Sciatic nerve (tissue), 2 donors: Measurements from ENCODE around the gene SSX3. TPM values are rescaled to one million over a fixed set of nuclear protein-coding genes. Genes with fewer than 3 reads are reported as not detected.
"Not testable (repeated sequence)": the region's sequence is repeated elsewhere in the genome, so short reads cannot be mapped to it uniquely, and the experiment has no call there.

ENCODE experiments used
- ATAC-seq: fragments of 200-7000 bp; cut with Tn5 transposase; one replicate; pipeline ENCODE4 v1.9.1; 2020; ENCODE audit warnings: mild to moderate bottlenecking, moderate library complexity
- DNase-seq: peaks from one replicate; pipeline ENCODE4 v3.0.0-alpha.2; 2020; ENCODE audit warnings: low spot score
- intact Hi-C: fragments of 100-400 bp; cut with DNase I; formaldehyde crosslinking; loops from one replicate; pipeline ENCODE4 v1.14.2; 2022
- total RNA-seq: library from RNA; stranded (reverse); fragmentation: NEBNext Ultra II Directional; extraction: Animal tissue kit (Norgen Biotek cat#: 25700); gene quantifications from one replicate; pipeline ENCODE4 v1.2.1, GENCODE V29; 2021
- donor health status: DM: no; HTN: no; CAD: no.
- donor health status: DM: no; HTN: no; CAD: no.

Gene SSX3
- total RNA-seq, result not detected

- DNase-seq, intact Hi-C loops, ATAC-seq: not testable (repeated sequence)
Observed at GRCh38 chrX:48356315-48357094, at the start of gene SSX3. SSX3 (minus strand) TSS chrX:48356703; CDS start chrX:48355249, 1,454 bp downstream.

- DNase-seq, ATAC-seq, intact Hi-C loops: not testable (repeated sequence)
Observed at GRCh38 chrX:48397825-48398224, 41.3 kb upstream of the SSX3 start.

DNA sequence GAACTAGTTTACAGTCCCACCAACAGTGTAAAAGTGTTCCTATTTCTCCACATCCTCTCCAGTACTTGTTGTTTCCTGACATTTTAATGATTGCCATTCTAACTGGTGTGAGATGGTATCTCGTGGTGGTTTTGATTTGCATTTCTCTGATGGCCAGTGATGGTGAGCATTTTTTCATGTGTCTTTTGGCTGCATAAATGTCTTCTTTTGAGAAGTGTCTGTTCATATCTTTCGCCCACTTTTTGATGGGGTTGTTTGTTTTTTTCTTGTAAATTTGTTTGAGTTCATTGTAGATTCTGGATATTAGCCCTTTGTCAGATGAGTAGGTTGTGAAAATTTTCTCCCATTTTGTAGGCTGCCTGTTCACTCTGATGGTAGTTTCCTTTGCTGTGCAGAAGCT lies 40.4 kb upstream of the SSX3 start:
- intact Hi-C loops, DNase-seq, ATAC-seq: not testable (repeated sequence)

DNA sequence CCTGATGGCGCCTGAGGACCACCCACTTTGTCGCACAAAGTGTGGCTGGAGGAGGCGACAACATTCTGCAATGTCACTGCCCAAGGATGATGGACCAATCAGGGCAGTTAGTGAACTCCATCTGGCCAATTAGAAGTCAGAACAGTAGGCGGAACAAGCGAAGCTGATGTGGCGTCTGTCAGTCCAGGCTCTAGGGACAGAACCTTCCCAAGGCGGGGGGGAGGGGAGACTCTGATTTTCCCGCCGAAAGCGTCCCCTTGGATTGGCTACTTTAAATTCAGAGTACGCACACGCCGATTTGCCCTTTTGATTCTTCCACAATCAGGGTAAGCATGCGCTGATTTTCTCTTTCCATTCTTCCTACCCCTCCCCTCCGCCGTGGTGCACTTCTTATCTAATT lies 26.7 kb upstream of the SSX3 start, which contains the start of gene SSX4:
TSS of gene SSX4 (plus strand) at position 301 of the 400 bp plus-strand sequence. CDS start 515 bp downstream, outside the sequence.
- intact Hi-C loops, DNase-seq, ATAC-seq: not testable (repeated sequence)

GRCh38 chrX:48370408-48370807 lies 13.9 kb upstream of the SSX3 start:
- ATAC-seq, intact Hi-C loops, DNase-seq: not testable (repeated sequence)

GRCh38 chrX:48367717-48368408 lies 11.4 kb upstream of the SSX3 start:
- DNase-seq, ATAC-seq, intact Hi-C loops: not testable (repeated sequence)

GRCh38 chrX:48359281-48359680 lies 2.8 kb upstream of the SSX3 start:
- ATAC-seq, intact Hi-C loops, DNase-seq: not testable (repeated sequence)

DNA sequence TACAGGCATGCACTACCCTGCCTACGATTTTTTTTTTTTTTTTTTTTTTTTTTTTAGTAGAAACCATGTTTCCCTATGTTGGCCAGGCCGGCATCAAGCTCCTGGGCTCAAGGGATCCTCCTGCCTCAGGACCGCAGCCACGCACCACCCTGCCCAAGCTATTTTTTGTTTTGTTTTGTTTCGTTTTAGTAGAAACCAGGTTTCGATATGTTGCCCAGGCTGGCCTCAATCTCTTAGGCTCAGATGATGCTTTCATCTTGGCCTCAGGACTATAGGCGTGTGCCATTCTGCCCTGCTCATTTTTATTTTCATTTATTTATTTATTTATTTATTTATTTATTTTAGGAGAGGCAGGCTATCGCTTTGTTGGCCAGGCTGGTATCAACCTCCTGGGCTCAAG lies 1.2 kb upstream of the SSX3 start:
- ATAC-seq (no peak), DNase-seq (no peak)
- intact Hi-C loops, result no loop called here

DNA sequence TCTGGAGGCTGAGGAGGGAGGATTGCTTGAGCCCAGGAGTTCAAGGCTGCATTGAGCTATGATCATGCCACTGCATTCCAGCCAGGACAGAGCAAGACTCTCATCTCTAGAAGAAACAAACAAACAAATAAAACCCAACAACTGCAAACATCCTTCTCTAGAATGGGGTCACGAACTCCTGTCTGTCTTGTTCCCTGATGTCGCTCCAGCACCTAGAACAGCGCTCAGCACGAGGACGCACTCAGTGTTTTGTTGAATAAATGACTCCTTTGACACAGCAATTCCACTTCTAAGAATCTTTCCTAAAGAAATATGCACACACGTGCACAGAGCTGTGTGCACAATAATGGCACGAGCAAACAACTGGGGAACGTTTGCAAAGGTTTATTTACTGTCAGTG lies 10.4 kb downstream of the SSX3 start:
- ATAC-seq, DNase-seq, intact Hi-C loops: not testable (repeated sequence)

- intact Hi-C loops, ATAC-seq, DNase-seq: not testable (repeated sequence)
Observed at GRCh38 chrX:48313996-48314395, 42.5 kb downstream of the SSX3 start.

DNA sequence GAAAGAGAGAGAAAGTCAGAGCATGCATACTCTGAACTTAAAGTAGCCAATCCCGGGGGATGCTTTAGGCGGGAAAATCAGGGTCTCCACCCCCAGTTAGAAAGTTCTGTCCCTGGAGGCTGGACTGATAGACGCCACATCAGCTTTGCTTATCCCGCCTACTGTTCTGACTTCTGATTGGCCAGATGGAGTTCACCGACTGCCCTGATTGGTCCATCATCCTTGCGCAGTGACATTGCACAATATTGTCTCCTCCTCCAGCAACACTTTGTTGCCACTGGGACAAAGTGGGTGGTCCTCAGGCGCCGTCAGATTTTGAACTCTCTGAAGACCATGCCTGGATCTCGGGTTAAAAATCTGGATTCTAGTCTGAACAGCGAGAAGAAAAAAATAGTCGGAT lies 50.3 kb downstream of the SSX3 start:
- intact Hi-C loops, result no loop called here
- ATAC-seq (no peak), DNase-seq (no peak)

Other genes with a start within 250 kb of the SSX3 start
- gene SPACA5B, start 226.1 kb downstream of the SSX3 start, total RNA-seq, result not detected
- gene SSX5, start 159.9 kb downstream of the SSX3 start, total RNA-seq, result not detected
- not detected for gene SSX1, start 101.3 kb downstream of the SSX3 start, total RNA-seq
- not detected for gene SSX4, start 26.8 kb upstream of the SSX3 start, total RNA-seq
- not detected for gene SSX4B, start 55.3 kb upstream of the SSX3 start, total RNA-seq
- gene SLC38A5, start 113.6 kb upstream of the SSX3 start, total RNA-seq, result 9.7 TPM
- 30.6 TPM for gene FTSJ1, start 119.5 kb upstream of the SSX3 start, total RNA-seq
- 7.4 TPM for gene PORCN, start 152.3 kb upstream of the SSX3 start, total RNA-seq
- gene EBP, start 165.1 kb upstream of the SSX3 start, total RNA-seq, result 16.9 TPM
- gene TBC1D25, start 183.0 kb upstream of the SSX3 start, total RNA-seq, result 15.3 TPM
- gene RBM3, start 217.8 kb upstream of the SSX3 start, total RNA-seq, result 150 TPM
- 124 TPM for gene WDR13, start 240.8 kb upstream of the SSX3 start, total RNA-seq